HEK293 (cell line): Measurements from ENCODE around the gene ODAPH.
A peak's percentile ranks its signal among the peaks of the same experiment; 100 is the strongest.
"Not testable (repeated sequence)": the region's sequence is repeated elsewhere in the genome, so short reads cannot be mapped to it uniquely, and the experiment has no call there.

Source experiments
- CTCF ChIA-PET: fragments of 350-600 bp; formaldehyde crosslinking; extraction: SDS; loops from one replicate; lab custom pipeline; 2021; ENCODE audit warnings: antibody characterized with exemption; lab: Yijun Ruan, JAX
- POLR2A ChIA-PET: fragments of 300-600 bp; formaldehyde crosslinking; extraction: SDS; loops from one replicate; lab custom pipeline; 2020; ENCODE audit warnings: antibody characterized with exemption, inconsistent platforms; lab: Yijun Ruan, JAX
- H3K27ac ChIP-seq: fragments of 200-500 bp; sonication (Bioruptor generic); 2 replicates; pipeline ENCODE4 v1.5.1; 2014; ENCODE audit warnings: low read depth, low read length, control low read depth, inconsistent platforms; ENCODE audit errors: extremely low read depth
- H3K36me3 ChIP-seq, 2 experiments: fragments of 200-500 bp in 1 of 2; sonication (Bioruptor generic) in 1 of 2; 1 replicate in 1 of 2; 2 replicates in 1 of 2; pipeline ENCODE4 v1.5.1; 2014 to 2017; ENCODE audit warnings: inconsistent platforms in 2 of 2, low read length in 2 of 2; ENCODE audit not compliant: control insufficient read depth in 2 of 2, insufficient read depth in 1 of 2
- H3K4me1 ChIP-seq: fragments of 200-500 bp; sonication (Bioruptor generic); 2 replicates; pipeline ENCODE4 v1.5.1; 2014; ENCODE audit warnings: mild to moderate bottlenecking, low read length, inconsistent platforms; ENCODE audit not compliant: control insufficient read depth, insufficient read depth
- H3K4me3 ChIP-seq: 2 replicates; pipeline ENCODE4 v1.5.1; 2011; ENCODE audit warnings: low read depth, mild to moderate bottlenecking, control low read depth, low read length, moderate library complexity
- H3K9me3 ChIP-seq: fragments of 200-500 bp; sonication (Bioruptor generic); 2 replicates; pipeline ENCODE4 v1.5.1; 2014; ENCODE audit warnings: low read depth, low read length, inconsistent platforms; ENCODE audit not compliant: control insufficient read depth, insufficient read depth
- GLIS2 ChIP-seq: fragments of 450-650 bp; formaldehyde crosslinking; IDR thresholded peaks from 2 replicates; pipeline ENCODE4 v1.5.1; 2016; ENCODE audit warnings: missing biosample characterization, missing genetic modification characterization
- REPIN1 ChIP-seq: fragments of 450-650 bp; formaldehyde crosslinking; IDR thresholded peaks from 2 replicates; pipeline ENCODE4 v1.5.1; 2017; ENCODE audit warnings: missing biosample characterization, missing genetic modification characterization, low read depth
- YY1 ChIP-seq: fragments of 450-650 bp; formaldehyde crosslinking; IDR thresholded peaks from 2 replicates; pipeline ENCODE4 v1.5.1; 2018; ENCODE audit warnings: missing biosample characterization, missing genetic modification characterization
- ZBTB6 ChIP-seq: fragments of 450-650 bp; formaldehyde crosslinking; IDR thresholded peaks from 2 replicates; pipeline ENCODE4 v1.5.1; 2017; ENCODE audit warnings: missing biosample characterization, missing genetic modification characterization
- ZIC2 ChIP-seq: fragments of 450-650 bp; formaldehyde crosslinking; IDR thresholded peaks from 2 replicates; pipeline ENCODE4 v1.5.1; 2016; ENCODE audit warnings: missing biosample characterization, missing genetic modification characterization
- ZNF23 ChIP-seq: fragments of 450-650 bp; formaldehyde crosslinking; IDR thresholded peaks from 2 replicates; pipeline ENCODE4 v1.5.1; 2016; ENCODE audit warnings: missing biosample characterization, missing genetic modification characterization, borderline replicate concordance
- ZNF350 ChIP-seq: fragments of 450-650 bp; formaldehyde crosslinking; IDR thresholded peaks from 2 replicates; pipeline ENCODE4 v1.5.0; 2017; ENCODE audit warnings: missing biosample characterization, mild to moderate bottlenecking, missing genetic modification characterization
- ZNF398 ChIP-seq: fragments of 450-650 bp; formaldehyde crosslinking; IDR thresholded peaks from 2 replicates; pipeline ENCODE4 v1.5.1; 2017; ENCODE audit warnings: missing biosample characterization, missing genetic modification characterization
- ZNF514 ChIP-seq: fragments of 450-650 bp; formaldehyde crosslinking; IDR thresholded peaks from 2 replicates; pipeline ENCODE4 v1.5.1; 2016; ENCODE audit warnings: missing biosample characterization, missing genetic modification characterization
- ZNF530 ChIP-seq: fragments of 450-650 bp; formaldehyde crosslinking; IDR thresholded peaks from 2 replicates; pipeline ENCODE4 v1.5.1; 2016; ENCODE audit warnings: low read depth, missing biosample characterization, missing genetic modification characterization
- ZNF645 ChIP-seq: fragments of 450-650 bp; formaldehyde crosslinking; IDR thresholded peaks from 2 replicates; pipeline ENCODE4; 2016; ENCODE audit warnings: missing biosample characterization, missing genetic modification characterization
- ZNF707 ChIP-seq: fragments of 450-650 bp; formaldehyde crosslinking; IDR thresholded peaks from 2 replicates; pipeline ENCODE4 v1.5.1; 2016; ENCODE audit warnings: missing biosample characterization, missing genetic modification characterization
- ZNF76 ChIP-seq: fragments of 450-650 bp; formaldehyde crosslinking; IDR thresholded peaks from 2 replicates; pipeline ENCODE4; 2016; ENCODE audit warnings: low read depth, missing biosample characterization, missing genetic modification characterization, borderline replicate concordance
- ZNF768 ChIP-seq: fragments of 450-650 bp; formaldehyde crosslinking; IDR thresholded peaks from 2 replicates; pipeline ENCODE4 v1.5.1; 2018; ENCODE audit warnings: missing biosample characterization, mild to moderate bottlenecking, missing genetic modification characterization
- ZNF830 ChIP-seq: fragments of 450-650 bp; IDR thresholded peaks from 2 replicates; pipeline ENCODE4 v1.5.0; 2018; ENCODE audit warnings: missing biosample characterization, missing genetic modification characterization, low read depth, mild to moderate bottlenecking, moderate library complexity
- ZNF843 ChIP-seq: fragments of 450-650 bp; formaldehyde crosslinking; IDR thresholded peaks from 2 replicates; pipeline ENCODE4 v1.5.1; 2016; ENCODE audit warnings: missing biosample characterization, missing genetic modification characterization

Gene ODAPH

GRCh38 chr4:75530556-75531322, 25.1 kb upstream of the ODAPH start:
- no peak overlapping the region for H3K4me3 ChIP-seq
- ChIA-PET CTCF (no interaction called here), POLR2A (interaction anchor here (0.9 kb wide), 1 partner anchor 16 kb away, joined by 4 read pairs; the partner anchor contains the start of genes RCHY1 and THAP6)
- no peak for TF ChIP-seq ZNF514 (tag by site-specific recombination)
- TF ChIP-seq ZNF645 (tag by site-specific recombination): no peak
- no peak for TF ChIP-seq ZBTB6 (tag by site-specific recombination)
- TF ChIP-seq REPIN1 (tag by site-specific recombination): no peak
- no peak for TF ChIP-seq ZNF350 (tag by site-specific recombination)
- TF ChIP-seq ZNF530 (tag by site-specific recombination): no peak
- TF ChIP-seq ZNF398: no peak
- TF ChIP-seq ZNF768: no peak
- TF ChIP-seq GLIS2: no peak
- no peak for TF ChIP-seq ZIC2 (tag by site-specific recombination)
- no peak for TF ChIP-seq YY1 (tag by site-specific recombination)
- no peak for TF ChIP-seq ZNF76 (tag by site-specific recombination)
- no peak for TF ChIP-seq ZNF843
- TF ChIP-seq ZNF23 (tag by site-specific recombination): no peak
- no peak for TF ChIP-seq ZNF830
- no peaks in the 10 kb centered on the region for H3K4me1 ChIP-seq
- H3K36me3 ChIP-seq: peaks cover 0 to 58% of the 10 kb centered on the region in 2 experiments; a peak in 1 of 3 replicates
- H3K9me3 ChIP-seq: no peaks in the 10 kb centered on the region
- no peak overlapping the region for H3K27ac ChIP-seq

GRCh38 chr4:75531536-75532143, 24.2 kb upstream of the ODAPH start:
- H3K4me3 ChIP-seq, CTCF ChIA-PET, POLR2A ChIA-PET, H3K4me1 ChIP-seq, H3K9me3 ChIP-seq, H3K27ac ChIP-seq: not testable (repeated sequence)
- H3K36me3 ChIP-seq: peaks cover 0 to 50% of the 10 kb centered on the region in 2 experiments; a peak in 1 of 3 replicates

DNA sequence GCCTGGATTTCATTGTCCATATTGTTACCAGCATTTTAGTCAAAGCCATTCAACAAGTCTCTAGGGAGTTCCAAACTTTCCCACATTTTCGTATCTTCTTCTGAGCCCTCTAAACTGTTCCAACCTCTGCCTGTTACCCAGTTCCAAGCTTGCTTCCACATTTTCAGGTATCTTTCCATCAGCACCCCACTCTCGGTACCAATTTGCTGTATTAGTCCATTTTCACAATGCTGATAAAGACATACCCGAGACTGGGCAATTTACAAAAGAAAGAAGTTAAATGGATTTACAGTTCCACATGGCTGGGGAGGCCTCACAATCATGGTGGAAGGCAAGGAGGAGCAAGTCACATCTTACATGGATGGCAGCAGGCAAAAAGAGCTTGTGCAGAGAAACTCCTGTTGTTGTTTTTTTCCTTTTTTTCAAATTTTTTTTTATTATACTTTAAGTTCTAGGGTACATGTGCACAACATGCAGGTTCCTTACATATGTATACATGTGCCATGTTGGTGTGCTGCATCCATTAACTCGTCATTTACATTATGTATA, 22.5 kb upstream of the ODAPH start:
- H3K9me3 ChIP-seq, H3K4me3 ChIP-seq, CTCF ChIA-PET, H3K27ac ChIP-seq, H3K4me1 ChIP-seq, POLR2A ChIA-PET: not testable (repeated sequence)
- peaks cover 0 to 35% of the 10 kb centered on the region in 2 experiments; a peak in 1 of 3 replicates for H3K36me3 ChIP-seq
- peak; percentile 82 for TF ChIP-seq ZNF707 (tag by site-specific recombination)
